Suprapubic skin (tissue), 4 donors: ENCODE measurements around the gene CCDC40.

Experiments
- EP300 ChIP-seq: sonication (generic); formaldehyde crosslinking; IDR thresholded peaks from one replicate; pipeline ENCODE4 v1.6.1; 2017; ENCODE audit warnings: antibody characterized with exemption
- POLR2AphosphoS5 ChIP-seq, 3 donors: sonication (generic); formaldehyde crosslinking; IDR thresholded peaks; one replicate each; pipeline ENCODE4 v1.6.1; 2017; ENCODE audit warnings: antibody characterized with exemption in 3 of 3

- no peak for TF ChIP-seq EP300
- TF ChIP-seq POLR2AphosphoS5 (IDR thresholded peaks at IDR 0.05): no peak
These were observed 109.9 kb downstream of the CCDC40 start for GRCh38 chr17:80146121-80147034.
